T-helper 22 cell (primary cell): ENCODE measurements around the gene WDTC1.
A peak's percentile ranks its signal among the peaks of the same experiment; 100 is the strongest.
"Not testable (repeated sequence)": the region's sequence is repeated elsewhere in the genome, so short reads cannot be mapped to it uniquely, and the experiment has no call there.

Experiments used
- DNase-seq: peaks from one replicate; pipeline ENCODE4 v3.0.0-alpha.2; 2020; ENCODE audit warnings: low read depth

Gene WDTC1

DNA sequence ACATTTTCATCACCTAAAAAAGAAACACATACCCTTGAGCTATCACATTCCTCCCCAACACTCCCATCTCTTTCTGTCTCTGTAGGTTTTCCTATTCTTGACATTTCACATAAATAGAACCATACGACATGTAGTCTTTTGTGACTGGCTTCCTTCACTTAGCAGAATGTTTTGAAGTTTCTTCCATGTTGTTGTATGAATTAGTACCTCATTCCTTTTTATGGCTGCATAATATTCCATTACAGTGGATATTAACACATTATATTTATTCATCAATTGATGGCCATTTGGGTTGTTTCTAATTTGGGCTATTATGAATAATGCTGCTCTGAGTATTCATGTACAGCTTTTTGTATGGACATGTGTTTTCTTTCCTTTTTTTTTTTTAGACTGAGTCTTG, 11.8 kb downstream of the WDTC1 start:
- DNase-seq = no peak

DNA sequence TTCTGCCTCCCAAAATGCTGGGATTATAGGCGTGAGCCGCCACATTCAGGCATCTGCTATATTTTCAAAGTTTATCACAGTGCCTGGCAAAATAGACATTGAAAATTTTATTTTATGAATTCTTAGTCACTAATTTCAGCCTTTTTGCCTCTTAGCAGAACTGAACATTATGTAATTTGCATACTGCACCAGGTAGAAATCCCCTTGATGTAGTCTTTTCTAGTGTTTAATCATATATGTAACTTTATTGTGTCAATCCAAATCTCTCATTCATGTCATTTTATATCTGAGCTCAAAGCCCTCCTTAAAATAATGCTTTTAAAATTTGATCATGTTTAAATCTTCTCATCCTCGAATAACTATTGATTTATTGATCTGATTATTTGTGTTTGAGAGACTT, 19.2 kb downstream of the WDTC1 start:
- DNase-seq = no peak

DNA sequence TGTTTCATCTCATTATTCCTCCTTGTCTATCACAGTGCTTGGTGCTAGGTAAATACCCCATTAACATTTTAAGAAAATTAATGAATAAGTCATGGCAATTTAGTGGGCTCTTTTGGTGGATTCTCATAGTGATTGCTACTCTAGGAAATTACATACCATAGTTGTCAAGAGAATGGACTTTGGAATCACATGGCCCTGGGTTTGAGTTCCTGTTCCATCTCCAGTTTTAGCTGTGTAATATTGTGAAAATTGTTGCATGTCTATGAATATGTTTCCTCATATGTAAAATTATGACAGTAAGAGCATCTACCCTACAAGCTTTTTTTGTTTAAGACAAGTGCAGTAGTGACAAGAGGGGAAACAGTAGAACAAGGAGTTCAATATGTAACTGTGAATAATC, 20.7 kb downstream of the WDTC1 start:
- no peak for DNase-seq

DNA sequence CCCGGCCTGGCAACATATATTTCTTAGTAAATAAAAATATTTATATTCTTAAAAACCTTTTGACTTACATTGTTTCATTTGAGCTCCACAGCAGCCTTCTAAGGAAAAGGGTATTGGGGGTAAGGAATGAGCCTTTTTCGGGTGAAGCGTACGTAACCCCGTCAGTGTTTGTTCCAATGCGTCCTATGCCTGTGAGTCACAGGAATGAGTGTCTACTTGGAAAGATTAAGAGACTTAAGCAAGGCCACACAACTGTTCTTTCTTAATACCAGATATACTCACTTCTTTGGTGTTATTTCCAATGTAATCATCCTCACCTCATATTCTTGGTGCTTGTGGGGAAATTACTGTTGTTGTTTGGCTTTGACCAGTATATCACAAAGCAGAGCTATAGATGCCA, 22.7 kb downstream of the WDTC1 start:
- DNase-seq = no peak

DNA sequence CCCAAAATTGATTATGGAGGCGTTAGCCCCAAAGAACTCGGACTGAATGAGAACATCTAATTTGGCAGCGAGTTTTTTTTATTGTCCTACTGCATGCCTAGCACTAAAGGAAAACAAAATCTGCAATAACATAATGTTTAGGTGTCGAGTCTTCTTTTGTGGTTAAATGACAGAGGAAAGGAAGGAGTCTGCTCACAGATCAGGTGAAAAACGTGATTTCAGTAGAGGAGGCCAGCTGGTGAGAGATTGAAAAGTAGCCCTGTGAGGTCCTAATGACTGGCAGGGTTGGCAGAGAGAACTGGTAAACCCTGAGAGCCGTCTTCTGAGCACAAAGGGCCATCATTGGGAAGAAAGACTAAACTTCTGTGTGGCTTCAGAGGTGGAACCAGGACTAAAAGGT, 24.2 kb downstream of the WDTC1 start:
- no peak for DNase-seq

DNA sequence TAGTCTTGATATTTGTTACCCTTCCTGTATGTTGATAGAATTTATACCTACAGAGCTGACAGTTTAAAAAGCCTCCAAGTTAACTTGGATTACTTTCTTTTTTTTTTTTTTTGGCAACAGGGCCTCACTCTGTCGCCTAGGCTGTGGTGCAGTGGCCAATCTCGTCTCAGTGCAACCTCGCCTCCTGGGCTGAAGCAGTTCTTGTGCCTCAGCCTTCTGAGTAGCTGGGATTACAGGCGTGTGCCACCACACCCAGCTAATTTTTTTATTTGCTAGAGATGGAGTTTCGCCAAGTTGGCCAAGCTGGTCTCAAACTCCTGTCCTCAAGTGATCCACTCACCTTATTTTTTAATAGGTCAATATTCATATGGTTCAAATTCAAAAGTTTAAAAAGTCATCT, 32.7 kb downstream of the WDTC1 start:
- no peak for DNase-seq

- no peak for DNase-seq
These were observed 34.8 kb downstream of the WDTC1 start for GRCh38 chr1:27269276-27269675.

DNA sequence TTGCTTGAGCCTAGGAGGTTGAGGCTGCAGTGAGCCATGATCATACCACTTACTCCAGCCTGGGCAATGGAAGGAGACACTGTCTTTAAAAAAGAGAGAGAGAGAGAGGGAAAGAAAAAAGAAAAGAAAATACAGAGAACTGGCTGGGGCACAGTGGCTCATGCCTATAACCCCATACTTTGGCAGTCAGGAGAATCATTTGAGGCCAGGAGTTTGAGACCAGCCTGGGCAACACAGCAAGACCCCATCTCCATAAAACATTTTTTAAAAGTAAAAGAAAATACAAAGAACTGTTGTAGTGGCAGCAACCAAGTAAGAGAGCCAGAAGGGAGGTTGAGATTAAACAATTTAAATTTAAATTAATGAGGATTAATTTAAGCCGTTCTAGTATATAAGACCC, 39.8 kb downstream of the WDTC1 start:
- DNase-seq = no peak

GRCh38 chr1:27275696-27276095, 41.3 kb downstream of the WDTC1 start:
- DNase-seq = no peak

DNA sequence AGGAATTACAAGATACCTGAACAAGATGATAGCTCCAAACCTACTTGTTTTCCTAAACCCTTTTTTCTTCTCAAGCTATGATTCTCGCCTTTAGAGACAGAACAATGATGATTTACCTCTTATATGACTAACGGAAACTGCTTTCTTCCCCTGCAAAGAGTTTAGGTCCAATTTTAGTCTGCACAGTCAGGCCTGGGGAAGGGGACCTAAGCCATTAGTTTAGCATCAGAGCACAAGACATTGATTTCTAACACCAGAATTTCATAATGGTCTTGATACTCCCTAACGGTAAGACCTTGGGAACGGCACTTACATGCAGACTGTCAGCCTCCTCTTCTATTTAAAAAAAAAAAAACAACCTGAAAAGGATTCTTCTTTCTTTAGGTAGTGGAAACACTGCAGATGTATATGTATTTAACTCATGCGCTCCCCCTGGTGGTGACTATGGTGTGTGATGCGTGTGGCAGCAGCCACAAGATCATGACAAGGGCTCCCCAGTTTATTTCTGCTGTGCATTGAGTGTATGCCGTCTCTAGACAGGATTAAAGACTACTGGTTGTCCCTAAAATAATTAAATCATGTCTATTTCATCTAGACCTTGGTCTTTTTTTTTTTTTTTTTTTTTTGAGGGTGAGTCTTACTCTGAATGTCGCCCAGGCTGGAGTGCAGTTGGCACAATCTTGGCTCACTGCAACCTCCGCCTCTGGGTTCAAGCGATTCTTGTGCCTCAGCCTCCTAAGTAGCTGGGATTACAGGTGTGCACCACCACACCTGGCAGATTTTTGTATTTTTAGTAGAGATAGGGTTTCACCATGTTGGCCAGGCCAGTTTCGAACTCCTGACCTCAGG, 50.2 kb downstream of the WDTC1 start:
- peak; percentile 55 for DNase-seq

- no peak for DNase-seq
These were observed 50.8 kb downstream of the WDTC1 start for GRCh38 chr1:27285274-27285660.

DNA sequence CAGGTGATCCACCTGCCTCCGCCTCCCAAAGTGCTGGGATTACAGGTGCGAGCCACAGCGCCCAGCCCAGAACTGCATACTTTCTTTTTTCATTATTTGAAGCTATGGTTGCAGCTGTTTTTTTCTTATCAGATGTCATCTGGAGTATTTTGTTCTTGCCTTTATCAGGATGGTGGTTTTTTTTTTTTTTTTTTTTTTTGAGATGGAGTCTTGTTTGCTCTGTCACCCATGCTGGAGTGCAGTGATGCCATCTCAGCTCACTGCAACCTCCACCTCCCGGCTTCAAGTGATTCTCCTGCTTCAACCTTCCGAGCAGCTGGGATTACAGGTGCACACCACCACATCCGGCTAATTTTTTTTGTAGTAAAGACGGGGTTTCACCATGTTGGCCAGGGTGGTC, 51.4 kb downstream of the WDTC1 start:
- DNase-seq = not testable (repeated sequence)

GRCh38 chr1:27289125-27289524, 54.7 kb downstream of the WDTC1 start:
- not testable (repeated sequence) for DNase-seq

DNA sequence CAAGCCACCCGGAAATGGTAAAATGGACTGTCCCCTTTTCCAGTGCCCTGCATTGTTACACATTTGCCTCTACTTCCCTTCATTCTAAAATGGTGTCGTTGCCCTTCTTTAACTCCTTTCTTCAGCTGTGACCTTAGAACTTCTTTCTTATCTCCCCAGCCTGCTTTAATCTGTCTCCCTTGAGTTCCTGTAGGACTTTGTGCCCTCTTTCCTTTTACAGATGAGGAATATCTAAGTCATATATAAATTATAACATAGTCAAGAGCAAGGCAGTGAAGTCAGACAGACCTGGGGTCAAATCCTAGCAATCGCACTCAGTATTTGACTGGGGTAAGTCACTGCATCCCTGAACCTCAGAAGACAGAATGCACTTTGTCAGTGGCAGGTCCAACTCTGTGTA, 56.1 kb downstream of the WDTC1 start:
- no peak for DNase-seq

- DNase-seq = no peak
These were observed 57.7 kb downstream of the WDTC1 start for GRCh38 chr1:27292106-27292505.

DNA sequence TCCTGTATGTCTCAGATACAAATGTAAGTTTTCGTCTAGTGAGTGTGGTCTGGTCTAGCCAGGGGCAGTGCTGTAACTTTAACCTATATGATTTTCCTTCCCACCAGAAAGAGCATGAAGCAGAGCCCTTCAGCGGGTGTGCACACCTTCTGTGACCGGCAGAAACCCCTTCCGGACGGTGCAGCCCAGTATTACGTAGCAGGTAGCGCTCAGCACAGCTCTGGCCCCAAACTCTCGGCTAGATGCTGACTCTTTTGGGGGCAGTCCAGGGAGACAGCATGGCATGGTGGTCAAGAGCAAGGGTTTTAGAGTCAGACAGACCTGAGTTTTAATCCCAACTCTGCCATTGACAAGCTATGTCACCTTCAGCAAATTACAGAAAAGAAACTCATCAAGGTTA, 59.5 kb downstream of the WDTC1 start:
- no peak for DNase-seq

DNA sequence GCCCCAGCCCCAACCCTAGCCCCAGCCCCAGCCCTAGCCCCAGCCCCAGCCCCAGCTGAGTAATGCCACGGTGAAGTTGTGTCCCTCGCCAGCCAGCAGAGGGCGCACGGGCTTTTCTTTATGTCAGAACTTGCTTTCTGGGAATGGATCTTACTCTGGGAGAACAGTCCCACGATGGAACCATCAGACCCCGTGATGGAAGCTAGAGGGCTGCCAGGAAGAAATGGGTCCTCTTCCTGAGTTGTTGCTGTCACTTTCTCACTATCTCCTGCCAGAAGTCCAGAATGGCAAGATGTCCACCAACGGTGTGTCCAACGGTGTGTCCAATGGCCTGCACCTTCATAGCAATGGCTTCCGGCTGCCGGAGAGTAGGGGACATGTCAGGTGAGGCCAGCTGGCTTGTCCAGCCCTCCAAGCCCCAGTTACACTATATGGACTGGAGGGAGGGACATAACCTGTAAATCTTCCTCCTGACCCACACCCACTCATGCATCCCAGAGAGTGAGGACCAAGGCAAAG, 62.4 kb downstream of the WDTC1 start:
- DNase-seq = peak; percentile 18

- DNase-seq = no peak
These were observed 63.5 kb downstream of the WDTC1 start for GRCh38 chr1:27297903-27298302.

GRCh38 chr1:27298632-27299384, 64.4 kb downstream of the WDTC1 start:
- DNase-seq = no peak

DNA sequence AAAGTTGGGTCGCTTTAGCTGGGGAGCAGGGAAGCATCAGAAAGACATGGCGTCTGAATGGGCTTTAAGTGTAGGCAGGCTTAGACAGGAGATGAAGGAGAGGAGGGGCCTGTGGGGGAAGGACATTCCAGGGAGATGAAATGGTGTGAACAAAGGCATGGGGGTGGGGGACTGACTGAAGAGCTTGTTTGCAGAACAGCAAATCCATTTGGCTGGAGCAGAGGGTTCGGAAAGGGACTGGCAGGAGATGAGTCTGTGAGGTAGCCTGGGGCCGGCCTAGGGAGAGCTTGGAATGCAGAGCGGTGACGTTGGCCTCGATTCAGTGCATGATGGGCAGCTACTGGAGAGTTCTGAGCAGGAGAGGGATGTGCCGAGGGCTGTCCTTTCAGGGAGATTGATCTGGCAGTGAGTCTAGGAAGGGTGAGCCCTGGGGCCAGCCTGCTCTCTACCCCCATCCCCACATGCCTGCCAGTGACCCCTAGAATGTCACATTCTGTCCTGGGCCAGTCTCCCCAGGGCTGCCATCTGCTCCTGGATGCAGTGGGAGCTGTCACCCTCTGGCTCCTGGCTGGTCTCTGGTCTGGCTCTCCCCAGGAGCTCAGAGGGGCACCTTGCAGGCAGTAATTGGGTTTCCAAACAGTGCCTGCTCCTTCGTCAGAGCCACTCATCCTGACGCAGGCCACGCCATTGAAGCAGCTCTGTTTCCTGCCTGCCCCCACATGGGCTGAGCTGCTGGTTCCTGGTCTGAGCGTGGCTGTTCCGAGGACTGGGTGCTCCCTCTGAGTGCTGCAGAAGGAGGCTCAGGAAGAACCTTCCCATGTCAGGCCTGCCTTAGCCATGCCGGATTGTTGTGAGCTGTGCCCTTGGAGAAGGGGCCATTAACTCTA, 65.2 kb downstream of the WDTC1 start:
- DNase-seq = no peak

GRCh38 chr1:27300341-27301051, 66.1 kb downstream of the WDTC1 start:
- peak; percentile 42 for DNase-seq

- no peak for DNase-seq
These were observed 66.6 kb downstream of the WDTC1 start for GRCh38 chr1:27301052-27301422.
